GM13976 (cell line): ENCODE measurements around the gene MMAB.

ENCODE experiments used
- DNase-seq: peaks from one replicate; pipeline ENCODE4 v3.0.0; 2012; ENCODE audit warnings: low spot score
- CTCF ChIP-seq: IDR thresholded peaks from 2 replicates; pipeline ENCODE4 v1.5.1; 2012; ENCODE audit warnings: borderline replicate concordance, mild to moderate bottlenecking; ENCODE audit not compliant: insufficient read depth; ENCODE audit errors: extremely low read depth, missing control alignments, control extremely low read depth
- in situ Hi-C: fragments of 300-500 bp; cut with MboI; formaldehyde crosslinking; loops from one replicate; pipeline ENCODE4 v1.12.0; 2022; ENCODE audit warnings: low sequenced_read_pairs, mixed read lengths, inconsistent platforms; ENCODE audit not compliant: unreplicated experiment

MMAB gene

DNA sequence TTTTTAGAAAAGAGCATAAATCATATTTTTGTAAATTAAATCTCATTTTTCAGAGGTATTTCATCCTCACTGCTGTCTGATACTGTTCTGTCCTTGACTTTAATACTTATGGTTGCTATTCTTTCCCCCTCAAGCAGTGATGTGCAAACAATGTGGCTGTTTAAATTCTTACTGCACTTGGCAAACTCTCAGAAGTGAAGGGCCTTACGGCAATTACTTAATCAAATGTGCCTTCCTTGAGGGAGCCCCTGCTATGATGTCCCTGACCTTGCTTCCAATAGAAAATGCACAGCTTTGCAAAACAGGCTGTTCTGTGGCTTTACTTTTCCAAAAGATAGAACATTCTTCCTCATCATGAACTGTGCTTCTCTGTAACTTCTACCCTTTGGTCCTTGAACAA is 60.7 kb downstream of the MMAB start:
- no peak for DNase-seq

DNA sequence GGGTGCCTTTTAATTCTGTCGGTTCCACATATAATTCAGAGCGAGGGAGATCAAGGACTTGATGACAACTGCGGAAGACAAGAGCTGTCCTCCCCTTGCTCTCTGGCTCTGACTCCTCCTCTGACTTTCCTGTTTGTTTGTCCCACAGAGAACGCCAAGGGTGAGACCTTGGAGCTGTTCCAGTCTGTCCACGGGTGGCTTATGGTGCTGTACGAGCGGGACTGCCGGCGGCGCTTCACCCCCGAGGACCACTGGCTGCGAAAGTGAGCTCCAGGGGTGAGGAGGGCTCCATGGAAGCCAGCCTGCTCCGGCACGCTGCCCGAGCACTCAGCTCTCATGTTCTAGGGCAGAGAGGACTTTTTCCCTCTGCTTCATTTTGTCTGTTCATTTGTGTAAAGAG is 63.1 kb downstream of the MMAB start:
- DNase-seq = no peak
- in situ Hi-C loops = no loop called here
- TF ChIP-seq CTCF = no peak

More for the DNA sequence above, 60.7 kb downstream of the MMAB start:
- TF ChIP-seq CTCF = no peak
- in situ Hi-C loops = no loop called here

DNA sequence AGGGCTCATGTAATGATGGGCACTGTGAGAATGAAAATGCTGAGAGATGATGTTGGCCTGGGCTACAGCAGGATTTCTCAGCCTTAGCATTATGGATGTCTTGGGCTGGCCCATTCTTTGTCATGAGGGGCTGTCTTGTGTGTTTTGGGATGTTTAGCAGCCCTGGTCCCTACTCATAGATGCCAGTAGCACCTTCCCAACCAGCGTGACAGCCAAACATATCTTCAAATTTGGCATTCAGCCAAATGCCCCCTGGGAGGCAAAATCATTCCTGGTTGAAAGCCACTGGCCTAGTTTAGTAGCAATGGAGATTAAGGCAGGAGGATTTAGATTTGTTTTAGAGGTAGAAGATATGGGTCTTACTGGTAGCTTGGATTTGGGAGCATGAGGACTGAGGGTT is 69.2 kb downstream of the MMAB start:
- TF ChIP-seq CTCF = no peak
- in situ Hi-C loops = no loop called here
- DNase-seq = no peak
